HL-60 (cell line): ENCODE data around the gene CRIP2.

ENCODE experiments used
- DNase-seq, 2 experiments: peaks; one replicate each; pipeline ENCODE4 v3.0.0-alpha.2; 2010 to 2020; ENCODE audit warnings: low read depth in 1 of 2, low spot score in 1 of 2
- H3K27ac ChIP-seq: fragments of 250-450 bp; sonication (Bioruptor Pico); replicated peaks from 2 replicates; pipeline ENCODE4 v1.5.1; 2020; ENCODE audit warnings: mild to moderate bottlenecking, moderate library complexity
- H3K27me3 ChIP-seq: fragments of 250-450 bp; sonication (Bioruptor Pico); 2 replicates; pipeline ENCODE4 v1.5.1; 2021; ENCODE audit warnings: mild to moderate bottlenecking, moderate library complexity; ENCODE audit not compliant: insufficient read depth, poor library complexity, severe bottlenecking
- H3K4me3 ChIP-seq: replicated peaks from 2 replicates; pipeline ENCODE4 v1.5.1; 2011; ENCODE audit warnings: mild to moderate bottlenecking, control low read depth, low read length; ENCODE audit not compliant: insufficient read depth
- CTCF ChIP-seq: IDR thresholded peaks from one replicate; pipeline ENCODE4 v1.5.1; 2011; ENCODE audit warnings: low read length, control low read depth, inconsistent platforms; ENCODE audit not compliant: insufficient read depth
- GABPA ChIP-seq: IDR thresholded peaks from 2 replicates; pipeline ENCODE4 v1.6.1; 2012; ENCODE audit warnings: low read depth
- POLR2AphosphoS5 ChIP-seq: IDR thresholded peaks from 2 replicates; pipeline ENCODE4 v1.6.1; 2012; ENCODE audit warnings: low read depth
- REST ChIP-seq: IDR thresholded peaks from 2 replicates; pipeline ENCODE4 v1.6.1; 2012; ENCODE audit warnings: low read depth; ENCODE audit not compliant: insufficient replicate concordance
- SPI1 ChIP-seq: IDR thresholded peaks from 2 replicates; pipeline ENCODE4 v1.6.1; 2012; ENCODE audit warnings: low read depth, mild to moderate bottlenecking, borderline replicate concordance

Gene CRIP2

DNA sequence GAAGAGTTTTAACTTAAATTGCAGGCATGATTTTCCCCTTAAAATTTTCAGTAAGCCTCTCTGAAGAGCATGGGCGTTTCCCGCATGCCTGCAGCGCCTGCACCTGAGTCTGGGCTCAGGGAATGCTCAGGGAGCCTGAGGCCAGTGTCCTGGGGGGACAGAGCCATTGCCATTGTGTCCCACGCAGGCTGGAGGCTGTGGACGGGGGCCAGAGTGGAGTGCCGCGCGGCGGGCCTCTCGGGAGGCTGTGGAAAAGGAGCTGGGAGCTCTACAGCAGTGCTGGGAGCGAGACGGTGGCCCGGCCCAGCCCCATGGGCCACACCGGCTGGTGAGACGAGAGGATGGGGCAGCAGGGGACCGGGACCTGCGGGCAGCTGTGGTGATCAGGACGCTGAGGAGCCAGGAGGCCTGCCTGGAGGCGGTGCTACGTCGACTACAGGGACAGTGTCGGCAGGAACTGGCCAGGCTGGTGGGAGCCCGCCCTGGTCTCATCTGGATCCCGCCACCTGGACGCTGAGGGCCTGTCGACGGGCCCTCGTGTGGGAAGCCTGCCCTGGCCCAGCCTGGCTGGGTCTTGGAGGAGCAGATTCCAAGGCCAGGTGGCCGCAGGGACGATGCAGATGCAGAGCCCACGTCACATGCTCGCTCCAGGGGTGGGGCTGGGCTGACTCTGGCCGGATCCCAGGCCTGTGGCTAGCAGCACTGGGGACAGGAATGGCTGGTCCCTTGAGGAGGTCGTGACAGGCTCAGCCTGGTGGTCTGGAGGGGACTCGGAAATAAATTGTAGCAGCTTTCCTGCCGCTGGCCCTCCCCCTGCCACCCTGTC, 24.0 kb downstream of the CRIP2 start:
- Histone ChIP-seq H3K4me3 (no peak overlapping the region), H3K27me3 (no peaks in the 10 kb centered on the region), H3K27ac (no peak overlapping the region)
- TF ChIP-seq GABPA = no peak
- DNase-seq = no peak

GRCh38 chr14:105499256-105500035, 24.8 kb downstream of the CRIP2 start:
- no peaks in the 10 kb centered on the region for H3K27me3 ChIP-seq
- DNase-seq = no peak
- TF ChIP-seq CTCF (no peak), POLR2AphosphoS5 (no peak), REST (no peak), SPI1 (no peak), GABPA (no peak)
- H3K27ac ChIP-seq = no peak overlapping the region
- no peak overlapping the region for H3K4me3 ChIP-seq

DNA sequence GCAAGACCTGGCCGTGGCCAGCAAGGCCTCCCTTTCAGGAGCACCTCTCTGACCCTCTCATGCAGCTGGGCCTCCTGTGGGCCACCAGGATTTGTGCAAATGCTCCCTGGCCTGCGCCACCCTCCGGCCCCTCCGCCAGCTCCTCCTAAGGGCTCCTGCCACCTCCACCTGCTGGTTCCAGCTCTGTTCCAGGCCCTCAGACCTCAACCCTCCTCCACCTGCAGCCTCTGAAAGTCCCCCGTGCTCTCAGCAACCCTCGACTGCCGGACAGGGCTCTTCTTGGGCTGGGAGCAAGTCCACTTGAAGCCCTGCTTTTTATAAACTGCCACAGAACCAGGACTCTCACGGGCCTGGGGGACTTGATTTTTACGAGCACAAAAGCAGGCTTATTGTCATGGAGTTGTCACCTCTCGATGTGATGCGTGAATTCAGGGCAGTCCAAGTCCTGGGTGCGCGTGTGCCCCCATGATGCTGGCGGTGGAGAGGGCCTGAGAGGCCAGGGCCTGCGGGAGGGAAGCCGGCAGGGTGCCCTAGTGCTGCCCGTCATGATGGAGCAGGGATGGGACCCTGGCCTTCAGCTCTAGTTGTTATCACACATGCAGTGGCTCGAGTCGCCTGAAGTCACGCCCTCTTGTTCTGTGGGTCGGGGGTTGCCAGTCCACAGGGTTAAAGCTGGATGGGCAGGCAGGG, 25.6 kb downstream of the CRIP2 start:
- no peaks in the 10 kb centered on the region for H3K27me3 ChIP-seq
- no peak for TF ChIP-seq CTCF
- no peak for TF ChIP-seq POLR2AphosphoS5
- no peak for TF ChIP-seq REST
- no peak for TF ChIP-seq SPI1
- no peak for TF ChIP-seq GABPA
- H3K27ac ChIP-seq = no peak overlapping the region
- no peak for DNase-seq
- no peak overlapping the region for H3K4me3 ChIP-seq

- Histone ChIP-seq H3K4me3 (no peak overlapping the region), H3K27me3 (no peaks in the 10 kb centered on the region), H3K27ac (no peak overlapping the region)
- TF ChIP-seq GABPA = no peak
- TF ChIP-seq POLR2AphosphoS5 = no peak
- TF ChIP-seq CTCF = no peak
- no peak for TF ChIP-seq SPI1
- TF ChIP-seq REST = no peak
- DNase-seq = no peak
Measured at GRCh38 chr14:105500726-105501101, 26.1 kb downstream of the CRIP2 start.
